WTC11 (cell line): ENCODE measurements around the gene RAMP1.

Experiments
- EMX1 ChIP-seq: fragments of 250-450 bp; sonication (Bioruptor Pico); IDR thresholded peaks from 2 replicates; pipeline ENCODE4 v1.8.0; 2021; ENCODE audit warnings: mild to moderate bottlenecking
- FOXJ3 ChIP-seq: sonication (generic); formaldehyde crosslinking; IDR thresholded peaks from 2 replicates; pipeline ENCODE4 v1.9.0; 2021; ENCODE audit warnings: missing genetic modification reagents, mild to moderate bottlenecking, borderline replicate concordance
- JUN ChIP-seq: sonication (generic); formaldehyde crosslinking; IDR thresholded peaks from 2 replicates; pipeline ENCODE4 v1.8.0; 2023; ENCODE audit warnings: mild to moderate bottlenecking, missing genetic modification reagents
- NR2C2 ChIP-seq: sonication (generic); formaldehyde crosslinking; IDR thresholded peaks from 2 replicates; pipeline ENCODE4 v1.8.0; 2022; ENCODE audit warnings: mild to moderate bottlenecking, missing genetic modification reagents
- RELA ChIP-seq: sonication (generic); formaldehyde crosslinking; IDR thresholded peaks from 2 replicates; pipeline ENCODE4 v1.8.1; 2022; ENCODE audit warnings: missing genetic modification reagents, mild to moderate bottlenecking, borderline replicate concordance
- SMAD4 ChIP-seq: sonication (generic); formaldehyde crosslinking; IDR thresholded peaks from 2 replicates; pipeline ENCODE4 v1.8.0; 2022; ENCODE audit warnings: mild to moderate bottlenecking, missing genetic modification reagents
- ZNF232 ChIP-seq: sonication (generic); formaldehyde crosslinking; IDR thresholded peaks from 2 replicates; pipeline ENCODE4 v1.8.0; 2022; ENCODE audit warnings: mild to moderate bottlenecking, missing genetic modification reagents
- ZNF263 ChIP-seq: sonication (generic); formaldehyde crosslinking; IDR thresholded peaks from 2 replicates; pipeline ENCODE4 v1.8.1; 2022; ENCODE audit warnings: low read depth, mild to moderate bottlenecking, moderate library complexity, missing genetic modification reagents
- TF ChIP-seq, protein P1 (sequence below): sonication (generic); formaldehyde crosslinking; IDR thresholded peaks from 2 replicates; pipeline ENCODE4 v1.8.0; 2022; ENCODE audit warnings: mild to moderate bottlenecking, missing genetic modification reagents
- TF ChIP-seq, protein P2 (sequence below): fragments of 200-600 bp; IDR thresholded peaks from 2 replicates; pipeline ENCODE4 v1.8.0; 2022; ENCODE audit warnings: antibody characterized with exemption
- TF ChIP-seq, protein P3 (sequence below): sonication (generic); formaldehyde crosslinking; IDR thresholded peaks from 2 replicates; pipeline ENCODE4 v1.8.1; 2022; ENCODE audit warnings: mild to moderate bottlenecking, moderate library complexity, missing genetic modification reagents
- TF ChIP-seq, protein P4 (sequence below): sonication (generic); formaldehyde crosslinking; IDR thresholded peaks from 2 replicates; pipeline ENCODE4 v1.8.1; 2023; ENCODE audit warnings: mild to moderate bottlenecking, missing genetic modification reagents, moderate library complexity
- TF ChIP-seq, protein P5 (sequence below): sonication (generic); formaldehyde crosslinking; IDR thresholded peaks from 2 replicates; pipeline ENCODE4 v1.8.0; 2022; ENCODE audit warnings: mild to moderate bottlenecking, missing genetic modification reagents

DNA sequence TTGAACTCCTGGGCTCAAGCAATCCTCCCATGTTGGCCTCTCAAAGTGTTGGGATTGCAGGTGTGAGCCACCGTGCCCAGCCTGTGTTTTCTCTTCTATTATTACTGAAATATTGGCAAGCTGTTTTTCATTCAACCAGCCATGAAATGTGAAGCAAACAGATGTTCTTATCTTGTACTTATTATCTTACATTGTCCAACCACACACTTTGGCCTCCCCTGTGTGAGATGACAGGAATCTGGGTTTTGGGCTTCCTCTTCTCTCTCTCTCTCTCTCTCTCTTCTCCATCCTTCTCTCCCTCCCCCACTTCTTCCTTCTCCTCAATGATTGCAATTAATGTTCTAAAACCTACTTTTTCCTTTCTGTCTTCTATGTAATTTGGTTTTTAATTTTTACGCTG lies 33.1 kb downstream of the RAMP1 start:
- no peak for TF ChIP-seq RELA (CRISPR knock-in tag)
- TF ChIP-seq JUN (CRISPR knock-in tag), result no peak
- TF ChIP-seq, protein P1, sequence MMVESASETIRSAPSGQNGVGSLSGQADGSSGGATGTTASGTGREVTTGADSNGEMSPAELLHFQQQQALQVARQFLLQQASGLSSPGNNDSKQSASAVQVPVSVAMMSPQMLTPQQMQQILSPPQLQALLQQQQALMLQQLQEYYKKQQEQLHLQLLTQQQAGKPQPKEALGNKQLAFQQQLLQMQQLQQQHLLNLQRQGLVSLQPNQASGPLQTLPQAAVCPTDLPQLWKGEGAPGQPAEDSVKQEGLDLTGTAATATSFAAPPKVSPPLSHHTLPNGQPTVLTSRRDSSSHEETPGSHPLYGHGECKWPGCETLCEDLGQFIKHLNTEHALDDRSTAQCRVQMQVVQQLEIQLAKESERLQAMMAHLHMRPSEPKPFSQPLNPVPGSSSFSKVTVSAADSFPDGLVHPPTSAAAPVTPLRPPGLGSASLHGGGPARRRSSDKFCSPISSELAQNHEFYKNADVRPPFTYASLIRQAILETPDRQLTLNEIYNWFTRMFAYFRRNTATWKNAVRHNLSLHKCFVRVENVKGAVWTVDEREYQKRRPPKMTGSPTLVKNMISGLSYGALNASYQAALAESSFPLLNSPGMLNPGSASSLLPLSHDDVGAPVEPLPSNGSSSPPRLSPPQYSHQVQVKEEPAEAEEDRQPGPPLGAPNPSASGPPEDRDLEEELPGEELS, result no peak
- no peak for TF ChIP-seq NR2C2 (CRISPR knock-in tag)
- TF ChIP-seq, protein P2, sequence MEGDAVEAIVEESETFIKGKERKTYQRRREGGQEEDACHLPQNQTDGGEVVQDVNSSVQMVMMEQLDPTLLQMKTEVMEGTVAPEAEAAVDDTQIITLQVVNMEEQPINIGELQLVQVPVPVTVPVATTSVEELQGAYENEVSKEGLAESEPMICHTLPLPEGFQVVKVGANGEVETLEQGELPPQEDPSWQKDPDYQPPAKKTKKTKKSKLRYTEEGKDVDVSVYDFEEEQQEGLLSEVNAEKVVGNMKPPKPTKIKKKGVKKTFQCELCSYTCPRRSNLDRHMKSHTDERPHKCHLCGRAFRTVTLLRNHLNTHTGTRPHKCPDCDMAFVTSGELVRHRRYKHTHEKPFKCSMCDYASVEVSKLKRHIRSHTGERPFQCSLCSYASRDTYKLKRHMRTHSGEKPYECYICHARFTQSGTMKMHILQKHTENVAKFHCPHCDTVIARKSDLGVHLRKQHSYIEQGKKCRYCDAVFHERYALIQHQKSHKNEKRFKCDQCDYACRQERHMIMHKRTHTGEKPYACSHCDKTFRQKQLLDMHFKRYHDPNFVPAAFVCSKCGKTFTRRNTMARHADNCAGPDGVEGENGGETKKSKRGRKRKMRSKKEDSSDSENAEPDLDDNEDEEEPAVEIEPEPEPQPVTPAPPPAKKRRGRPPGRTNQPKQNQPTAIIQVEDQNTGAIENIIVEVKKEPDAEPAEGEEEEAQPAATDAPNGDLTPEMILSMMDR, result no peak
- no peak for TF ChIP-seq SMAD4 (CRISPR knock-in tag)
- TF ChIP-seq ZNF232, result no peak
- TF ChIP-seq EMX1 (CRISPR knock-in tag), result no peak
- TF ChIP-seq ZNF263, result no peak
- TF ChIP-seq, protein P3, sequence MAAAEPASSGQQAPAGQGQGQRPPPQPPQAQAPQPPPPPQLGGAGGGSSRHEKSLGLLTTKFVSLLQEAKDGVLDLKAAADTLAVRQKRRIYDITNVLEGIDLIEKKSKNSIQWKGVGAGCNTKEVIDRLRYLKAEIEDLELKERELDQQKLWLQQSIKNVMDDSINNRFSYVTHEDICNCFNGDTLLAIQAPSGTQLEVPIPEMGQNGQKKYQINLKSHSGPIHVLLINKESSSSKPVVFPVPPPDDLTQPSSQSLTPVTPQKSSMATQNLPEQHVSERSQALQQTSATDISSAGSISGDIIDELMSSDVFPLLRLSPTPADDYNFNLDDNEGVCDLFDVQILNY (CRISPR knock-in tag), result no peak
- TF ChIP-seq, protein P4, sequence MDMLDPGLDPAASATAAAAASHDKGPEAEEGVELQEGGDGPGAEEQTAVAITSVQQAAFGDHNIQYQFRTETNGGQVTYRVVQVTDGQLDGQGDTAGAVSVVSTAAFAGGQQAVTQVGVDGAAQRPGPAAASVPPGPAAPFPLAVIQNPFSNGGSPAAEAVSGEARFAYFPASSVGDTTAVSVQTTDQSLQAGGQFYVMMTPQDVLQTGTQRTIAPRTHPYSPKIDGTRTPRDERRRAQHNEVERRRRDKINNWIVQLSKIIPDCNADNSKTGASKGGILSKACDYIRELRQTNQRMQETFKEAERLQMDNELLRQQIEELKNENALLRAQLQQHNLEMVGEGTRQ (CRISPR knock-in tag), result no peak
- TF ChIP-seq FOXJ3 (CRISPR knock-in tag), result no peak
- TF ChIP-seq, protein P5, sequence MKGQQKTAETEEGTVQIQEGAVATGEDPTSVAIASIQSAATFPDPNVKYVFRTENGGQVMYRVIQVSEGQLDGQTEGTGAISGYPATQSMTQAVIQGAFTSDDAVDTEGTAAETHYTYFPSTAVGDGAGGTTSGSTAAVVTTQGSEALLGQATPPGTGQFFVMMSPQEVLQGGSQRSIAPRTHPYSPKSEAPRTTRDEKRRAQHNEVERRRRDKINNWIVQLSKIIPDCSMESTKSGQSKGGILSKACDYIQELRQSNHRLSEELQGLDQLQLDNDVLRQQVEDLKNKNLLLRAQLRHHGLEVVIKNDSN (CRISPR knock-in tag), result no peak
